ENCODE data around the gene ABCD4.

Gene ABCD4

DNA sequence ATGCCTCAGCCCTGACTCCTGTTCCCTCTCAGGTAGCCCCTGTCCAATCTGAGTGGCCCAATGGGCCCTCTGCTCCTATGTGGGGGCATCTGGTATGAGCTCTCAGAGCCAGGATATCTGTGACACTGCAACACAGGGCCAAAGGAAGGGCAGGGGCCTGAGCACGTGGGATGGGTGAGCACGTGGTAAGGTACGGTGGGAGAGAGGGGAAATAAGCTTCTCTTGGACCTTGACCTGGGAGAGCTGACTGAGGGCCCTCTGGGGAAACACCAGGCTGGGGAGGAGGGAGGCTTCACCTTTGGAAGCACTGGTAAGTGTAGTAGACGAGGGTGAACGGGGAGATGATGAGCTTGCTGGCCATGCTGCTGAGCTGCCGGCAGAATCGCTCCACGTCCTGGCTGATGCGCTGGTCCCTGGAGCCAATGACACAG lies 6.7 kb downstream of the ABCD4 start:
- peaks cover 39% of the 10 kb centered on the region for H3K36me3 ChIP-seq
- no peaks in the 10 kb centered on the region for H3K9me3 ChIP-seq
- TF ChIP-seq, protein P1, sequence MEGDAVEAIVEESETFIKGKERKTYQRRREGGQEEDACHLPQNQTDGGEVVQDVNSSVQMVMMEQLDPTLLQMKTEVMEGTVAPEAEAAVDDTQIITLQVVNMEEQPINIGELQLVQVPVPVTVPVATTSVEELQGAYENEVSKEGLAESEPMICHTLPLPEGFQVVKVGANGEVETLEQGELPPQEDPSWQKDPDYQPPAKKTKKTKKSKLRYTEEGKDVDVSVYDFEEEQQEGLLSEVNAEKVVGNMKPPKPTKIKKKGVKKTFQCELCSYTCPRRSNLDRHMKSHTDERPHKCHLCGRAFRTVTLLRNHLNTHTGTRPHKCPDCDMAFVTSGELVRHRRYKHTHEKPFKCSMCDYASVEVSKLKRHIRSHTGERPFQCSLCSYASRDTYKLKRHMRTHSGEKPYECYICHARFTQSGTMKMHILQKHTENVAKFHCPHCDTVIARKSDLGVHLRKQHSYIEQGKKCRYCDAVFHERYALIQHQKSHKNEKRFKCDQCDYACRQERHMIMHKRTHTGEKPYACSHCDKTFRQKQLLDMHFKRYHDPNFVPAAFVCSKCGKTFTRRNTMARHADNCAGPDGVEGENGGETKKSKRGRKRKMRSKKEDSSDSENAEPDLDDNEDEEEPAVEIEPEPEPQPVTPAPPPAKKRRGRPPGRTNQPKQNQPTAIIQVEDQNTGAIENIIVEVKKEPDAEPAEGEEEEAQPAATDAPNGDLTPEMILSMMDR (IDR thresholded peaks at IDR 0.05; ENCODE audit: low read depth, low read length): no peak
- no peak overlapping the region for H3K4me3 ChIP-seq (ENCODE audit: low read depth, low read length)
- no peak for DNase-seq
- no peaks in the 10 kb centered on the region for H3K27me3 ChIP-seq
- no peaks in the 10 kb centered on the region for H3K4me1 ChIP-seq

DNA sequence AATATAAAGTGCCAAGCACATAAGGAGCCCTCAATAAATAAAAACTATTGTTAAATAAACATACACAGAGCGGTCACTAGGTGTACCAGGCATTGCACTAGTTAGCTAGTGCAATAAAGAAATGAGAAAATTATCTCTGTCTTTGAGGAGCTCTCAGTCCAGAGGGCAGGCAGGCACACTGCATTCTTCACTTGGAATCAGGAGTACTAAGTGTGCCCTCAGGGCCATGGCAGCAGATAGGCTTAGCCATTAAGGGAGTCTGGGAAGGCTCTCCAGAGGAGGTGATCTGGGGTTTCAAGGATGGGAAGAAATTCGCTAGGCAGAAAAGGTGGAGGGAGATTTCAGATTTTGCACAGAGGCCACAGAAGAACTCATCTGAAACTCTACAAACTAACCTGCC lies 9.1 kb downstream of the ABCD4 start:
- TF ChIP-seq, protein P1 (IDR thresholded peaks at IDR 0.05; ENCODE audit: low read depth, low read length): no peak
- Histone ChIP-seq H3K4me1 (no peaks in the 10 kb centered on the region), H3K4me3 (ENCODE audit: low read depth, low read length) (no peak overlapping the region), H3K9me3 (no peaks in the 10 kb centered on the region), H3K27me3 (no peaks in the 10 kb centered on the region), H3K36me3 (peaks cover 37% of the 10 kb centered on the region)
- DNase-seq: no peak

DNA sequence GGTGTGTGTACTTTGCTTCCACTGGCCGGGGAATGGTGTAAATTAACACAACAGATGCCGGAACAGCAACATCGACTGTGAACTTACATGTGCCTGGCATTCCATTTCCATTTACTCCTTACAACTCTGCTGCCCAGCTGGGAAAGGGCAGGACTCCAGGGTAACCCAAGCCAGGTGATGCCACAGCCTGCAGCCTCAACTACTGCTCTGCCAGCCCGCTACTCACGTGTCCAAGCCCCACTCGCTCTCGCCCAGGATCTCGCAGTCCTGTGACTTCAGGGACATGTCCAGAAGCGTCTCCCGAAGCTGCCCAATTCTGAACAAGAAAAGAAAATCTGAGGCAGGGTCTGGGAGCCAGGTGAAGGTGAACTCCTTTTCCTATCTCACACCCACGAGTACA lies 10.7 kb downstream of the ABCD4 start:
- H3K4me1 ChIP-seq: no peaks in the 10 kb centered on the region
- no peaks in the 10 kb centered on the region for H3K9me3 ChIP-seq
- peaks cover 33% of the 10 kb centered on the region for H3K36me3 ChIP-seq
- no peak for DNase-seq
- TF ChIP-seq, protein P1 (IDR thresholded peaks at IDR 0.05; ENCODE audit: low read depth, low read length): no peak
- H3K4me3 ChIP-seq (ENCODE audit: low read depth, low read length): no peak overlapping the region
- no peaks in the 10 kb centered on the region for H3K27me3 ChIP-seq

DNA sequence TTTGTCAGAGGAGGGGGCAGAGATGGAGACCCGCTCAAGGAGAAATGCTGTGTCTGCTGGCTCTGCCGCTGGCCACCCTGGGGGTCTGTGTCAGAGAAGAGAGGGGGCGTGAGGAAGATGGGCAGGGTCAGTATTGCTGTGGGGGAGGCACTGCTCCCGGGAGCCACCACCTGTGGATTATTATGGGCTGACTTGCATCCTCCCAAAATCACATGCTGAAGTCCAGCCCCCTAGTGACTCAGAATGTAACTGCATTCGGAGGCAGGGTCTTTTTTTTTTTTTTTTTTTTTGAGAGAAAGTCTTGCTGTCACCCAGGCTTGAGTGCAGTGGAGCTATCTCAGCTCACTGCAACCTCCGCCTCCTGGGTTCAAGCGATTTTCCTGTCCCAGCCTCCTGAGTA lies 12.3 kb downstream of the ABCD4 start:
- Histone ChIP-seq H3K27me3 (no peaks in the 10 kb centered on the region), H3K4me1 (no peaks in the 10 kb centered on the region), H3K36me3 (peaks cover 33% of the 10 kb centered on the region), H3K4me3 (ENCODE audit: low read depth, low read length) (no peak overlapping the region), H3K9me3 (no peaks in the 10 kb centered on the region)
- TF ChIP-seq, protein P1 (IDR thresholded peaks at IDR 0.05; ENCODE audit: low read depth, low read length): peak; percentile 56
- peak; percentile 36 for DNase-seq

DNA sequence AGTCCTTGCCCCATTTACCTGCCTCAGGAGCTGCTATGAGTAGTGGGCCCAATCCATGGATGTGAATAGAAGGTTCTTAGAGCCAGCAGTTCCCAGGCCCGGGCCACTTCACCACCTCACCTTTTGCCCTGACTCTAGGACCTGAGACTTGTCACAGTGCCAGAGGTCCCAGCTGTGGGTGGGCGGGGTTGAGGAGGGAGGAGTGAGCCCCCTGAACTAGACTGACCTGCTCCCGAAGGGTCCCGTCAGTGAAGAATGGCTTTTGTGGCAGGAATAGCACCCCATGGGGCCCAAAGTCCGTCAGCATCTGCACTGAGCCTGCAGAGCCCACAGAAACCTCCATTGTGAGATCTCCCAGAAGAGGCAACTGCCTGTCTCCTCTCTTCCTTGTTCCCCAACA lies 12.9 kb downstream of the ABCD4 start:
- Histone ChIP-seq H3K4me1 (no peaks in the 10 kb centered on the region), H3K9me3 (no peaks in the 10 kb centered on the region), H3K4me3 (ENCODE audit: low read depth, low read length) (no peak overlapping the region), H3K36me3 (peaks cover 28% of the 10 kb centered on the region), H3K27me3 (no peaks in the 10 kb centered on the region)
- TF ChIP-seq, protein P1 (IDR thresholded peaks at IDR 0.05; ENCODE audit: low read depth, low read length): no peak
- DNase-seq: no peak

DNA sequence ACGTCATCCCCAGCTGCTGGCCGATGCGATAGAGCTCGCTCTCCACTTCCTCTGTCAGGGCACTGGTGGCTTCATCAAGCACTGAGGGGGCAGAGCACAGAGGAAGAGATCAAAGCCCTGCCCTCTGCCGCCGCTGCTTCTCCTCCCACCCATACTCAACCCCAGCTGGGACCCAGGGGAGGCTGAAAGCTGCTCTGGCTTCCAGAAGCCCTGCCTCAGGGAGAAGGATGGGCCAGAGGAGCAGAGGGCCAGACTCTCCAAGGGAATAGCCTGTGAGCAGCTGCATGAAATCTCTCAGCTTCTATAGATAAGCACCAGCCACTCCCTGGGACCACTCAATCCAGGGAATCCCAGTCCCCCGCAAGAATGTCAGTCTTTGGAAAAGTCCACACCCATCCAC lies 16.0 kb downstream of the ABCD4 start:
- peak; percentile 62 for DNase-seq
- H3K9me3 ChIP-seq: no peaks in the 10 kb centered on the region
- H3K36me3 ChIP-seq: peaks cover 19% of the 10 kb centered on the region
- TF ChIP-seq, protein P1 (IDR thresholded peaks at IDR 0.05; ENCODE audit: low read depth, low read length): no peak
- no peaks in the 10 kb centered on the region for H3K4me1 ChIP-seq
- no peaks in the 10 kb centered on the region for H3K27me3 ChIP-seq
- H3K4me3 ChIP-seq (ENCODE audit: low read depth, low read length): no peak overlapping the region

Measured in BE2C (cell line).